Activated CD4-positive, alpha-beta T cell treated with anti-CD3 and anti-CD28 coated beads, Interleukin-2, amount 10 ng/mL, durations not matched to agents 24 days and 14 days (primary cell): ENCODE data around the gene CXCL12. TPM values are rescaled to one million over a fixed set of nuclear protein-coding genes. Genes with fewer than 3 reads are reported as not detected.
A peak's percentile ranks its signal among the peaks of the same experiment; 100 is the strongest.

Experiments used
- DNase-seq: peaks from one replicate; pipeline ENCODE4 v3.0.0; 2022
- H3K27ac Mint-ChIP-seq: one replicate; pipeline ENCODE4 v1.8.0; 2022; ENCODE audit warnings: mild to moderate bottlenecking, mixed read lengths
- H3K27me3 Mint-ChIP-seq: one replicate; pipeline ENCODE4 v1.8.0; 2022; ENCODE audit warnings: mixed read lengths
- H3K36me3 Mint-ChIP-seq: one replicate; pipeline ENCODE4 v1.8.0; 2022; ENCODE audit warnings: low read depth, mild to moderate bottlenecking, mixed read lengths
- H3K4me1 Mint-ChIP-seq: one replicate; pipeline ENCODE4 v1.8.0; 2021; ENCODE audit warnings: mixed read lengths
- H3K4me3 Mint-ChIP-seq: one replicate; pipeline ENCODE4 v1.8.0; 2022; ENCODE audit warnings: mild to moderate bottlenecking, moderate library complexity, mixed read lengths
- H3K9me3 Mint-ChIP-seq: one replicate; pipeline ENCODE4 v1.8.0; 2021; ENCODE audit warnings: mixed read lengths
- intact Hi-C: fragments of 100-400 bp; cut with micrococcal nuclease; formaldehyde crosslinking; loops from one replicate; pipeline ENCODE4 v1.15.1; 2023
- total RNA-seq: library from RNA; stranded (reverse); gene quantifications from 2 replicates; pipeline ENCODE4 v1.2.3, GENCODE V29; 2022

Gene CXCL12
- total RNA-seq, 1 donor from 2014 or later: not detected

GRCh38 chr10:44395902-44396670 is 11.2 kb upstream of the CXCL12 start:
- no peak for DNase-seq
- no peaks in the 10 kb centered on the region for H3K36me3 Mint-ChIP-seq
- H3K4me3 Mint-ChIP-seq: no peak overlapping the region
- H3K27ac Mint-ChIP-seq: no peak overlapping the region
- no peaks in the 10 kb centered on the region for H3K4me1 Mint-ChIP-seq
- intact Hi-C loops: no loop called here
- H3K27me3 Mint-ChIP-seq: peaks cover 2% of the 10 kb centered on the region
- H3K9me3 Mint-ChIP-seq: no peaks in the 10 kb centered on the region

- no peaks in the 10 kb centered on the region for H3K9me3 Mint-ChIP-seq
- H3K36me3 Mint-ChIP-seq: no peaks in the 10 kb centered on the region
- H3K4me1 Mint-ChIP-seq: no peaks in the 10 kb centered on the region
- intact Hi-C loops: no loop called here
- no peak for DNase-seq
- no peak overlapping the region for H3K4me3 Mint-ChIP-seq
- H3K27ac Mint-ChIP-seq: no peak overlapping the region
- peaks cover 2% of the 10 kb centered on the region for H3K27me3 Mint-ChIP-seq
These were observed 10.5 kb upstream of the CXCL12 start for GRCh38 chr10:44395396-44395795.

- Mint-ChIP-seq H3K27me3 (peaks cover 2% of the 10 kb centered on the region), H3K9me3 (no peaks in the 10 kb centered on the region), H3K4me1 (no peaks in the 10 kb centered on the region), H3K4me3 (no peak overlapping the region), H3K36me3 (no peaks in the 10 kb centered on the region), H3K27ac (no peak overlapping the region)
- DNase-seq: no peak
- intact Hi-C loops: no loop called here
These were observed 9.9 kb upstream of the CXCL12 start for GRCh38 chr10:44394696-44395381.

GRCh38 chr10:44393834-44394547 is 9.1 kb upstream of the CXCL12 start:
- Mint-ChIP-seq H3K27ac (no peak overlapping the region), H3K9me3 (no peaks in the 10 kb centered on the region), H3K4me1 (no peaks in the 10 kb centered on the region), H3K36me3 (no peaks in the 10 kb centered on the region), H3K27me3 (peaks cover 2% of the 10 kb centered on the region), H3K4me3 (no peak overlapping the region)
- no peak for DNase-seq
- intact Hi-C loops: no loop called here

GRCh38 chr10:44393051-44393630 is 8.2 kb upstream of the CXCL12 start:
- Mint-ChIP-seq H3K4me1 (no peaks in the 10 kb centered on the region), H3K4me3 (no peak overlapping the region), H3K27me3 (peaks cover 2% of the 10 kb centered on the region), H3K9me3 (no peaks in the 10 kb centered on the region), H3K27ac (no peak overlapping the region), H3K36me3 (no peaks in the 10 kb centered on the region)
- DNase-seq: no peak
- intact Hi-C loops: no loop called here

GRCh38 chr10:44392420-44392819 is 7.5 kb upstream of the CXCL12 start:
- H3K36me3 Mint-ChIP-seq: no peaks in the 10 kb centered on the region
- peaks cover 4% of the 10 kb centered on the region for H3K27me3 Mint-ChIP-seq
- no peak overlapping the region for H3K27ac Mint-ChIP-seq
- intact Hi-C loops: no loop called here
- no peak for DNase-seq
- H3K9me3 Mint-ChIP-seq: no peaks in the 10 kb centered on the region
- H3K4me3 Mint-ChIP-seq: no peak overlapping the region
- no peaks in the 10 kb centered on the region for H3K4me1 Mint-ChIP-seq

- Mint-ChIP-seq H3K27me3 (peaks cover 5% of the 10 kb centered on the region), H3K36me3 (no peaks in the 10 kb centered on the region), H3K27ac (no peak overlapping the region), H3K9me3 (no peaks in the 10 kb centered on the region), H3K4me3 (no peak overlapping the region), H3K4me1 (no peaks in the 10 kb centered on the region)
- no peak for DNase-seq
- intact Hi-C loops: no loop called here
These were observed 7.1 kb upstream of the CXCL12 start for GRCh38 chr10:44391981-44392380.

- H3K4me1 Mint-ChIP-seq: peaks cover 1% of the 10 kb centered on the region
- no peaks in the 10 kb centered on the region for H3K9me3 Mint-ChIP-seq
- intact Hi-C loops: no loop called here
- no peaks in the 10 kb centered on the region for H3K36me3 Mint-ChIP-seq
- peaks cover 10% of the 10 kb centered on the region for H3K27me3 Mint-ChIP-seq
- no peak overlapping the region for H3K4me3 Mint-ChIP-seq
- no peak for DNase-seq
- H3K27ac Mint-ChIP-seq: no peak overlapping the region
These were observed 5.7 kb upstream of the CXCL12 start for GRCh38 chr10:44390585-44391072.

- peaks cover 2% of the 10 kb centered on the region for H3K4me1 Mint-ChIP-seq
- no peak overlapping the region for H3K27ac Mint-ChIP-seq
- intact Hi-C loops: loop anchor here (5.0 kb wide), 1 partner anchor 697 kb away; no protein-coding TSS in a partner anchor
- no peak overlapping the region for H3K4me3 Mint-ChIP-seq
- DNase-seq: no peak
- no peaks in the 10 kb centered on the region for H3K36me3 Mint-ChIP-seq
- peaks cover 13% of the 10 kb centered on the region for H3K27me3 Mint-ChIP-seq
- H3K9me3 Mint-ChIP-seq: no peaks in the 10 kb centered on the region
These were observed 4.7 kb upstream of the CXCL12 start for GRCh38 chr10:44389556-44389955.

GRCh38 chr10:44389150-44389549 is 4.3 kb upstream of the CXCL12 start:
- Mint-ChIP-seq H3K27me3 (peaks cover 13% of the 10 kb centered on the region), H3K9me3 (no peaks in the 10 kb centered on the region)
- no peak for DNase-seq

GRCh38 chr10:44388641-44389040 is 3.7 kb upstream of the CXCL12 start:
- Mint-ChIP-seq H3K4me1 (peaks cover 2% of the 10 kb centered on the region), H3K9me3 (no peaks in the 10 kb centered on the region), H3K36me3 (no peaks in the 10 kb centered on the region), H3K27me3 (peaks cover 16% of the 10 kb centered on the region), H3K4me3 (no peak overlapping the region), H3K27ac (no peak overlapping the region)
- no peak for DNase-seq
- intact Hi-C loops: loop anchor here (5.0 kb wide), 1 partner anchor 696 kb away; no protein-coding TSS in a partner anchor

More at GRCh38 chr10:44389150-44389549, 4.3 kb upstream of the CXCL12 start:
- peaks cover 2% of the 10 kb centered on the region for H3K4me1 Mint-ChIP-seq
- no peak overlapping the region for H3K27ac Mint-ChIP-seq
- no peak overlapping the region for H3K4me3 Mint-ChIP-seq
- intact Hi-C loops: loop anchor here (5.0 kb wide), 1 partner anchor 697 kb away; no protein-coding TSS in a partner anchor
- H3K36me3 Mint-ChIP-seq: no peaks in the 10 kb centered on the region

- no peak for DNase-seq
- peaks cover 2% of the 10 kb centered on the region for H3K4me1 Mint-ChIP-seq
- intact Hi-C loops: loop anchor here (5.0 kb wide), 1 partner anchor 696 kb away; no protein-coding TSS in a partner anchor
- H3K27ac Mint-ChIP-seq: no peak overlapping the region
- H3K9me3 Mint-ChIP-seq: no peaks in the 10 kb centered on the region
- H3K36me3 Mint-ChIP-seq: no peaks in the 10 kb centered on the region
- H3K4me3 Mint-ChIP-seq: no peak overlapping the region
- H3K27me3 Mint-ChIP-seq: peaks cover 21% of the 10 kb centered on the region
These were observed 3.0 kb upstream of the CXCL12 start for GRCh38 chr10:44387853-44388251.

- no peaks in the 10 kb centered on the region for H3K36me3 Mint-ChIP-seq
- intact Hi-C loops: loop anchor here (1.0 to 5.0 kb wide), 2 partner anchors 694 to 715 kb away; no protein-coding TSS in a partner anchor
- DNase-seq: peak; percentile 78
- no peak overlapping the region for H3K4me3 Mint-ChIP-seq
- no peaks in the 10 kb centered on the region for H3K9me3 Mint-ChIP-seq
- no peak overlapping the region for H3K27ac Mint-ChIP-seq
- peaks cover 2% of the 10 kb centered on the region for H3K4me1 Mint-ChIP-seq
- peaks cover 29% of the 10 kb centered on the region for H3K27me3 Mint-ChIP-seq
These were observed 1.7 kb upstream of the CXCL12 start for GRCh38 chr10:44386546-44387052.
